Panc1 (cell line): ENCODE results near the gene TMEM129. TPM values are rescaled to one million over a fixed set of nuclear protein-coding genes. Genes with fewer than 3 reads are reported as not detected.

Source experiments
- ATAC-seq: fragments of 200-7000 bp; cut with Tn5 transposase; 2 replicates; pipeline ENCODE4 v1.9.1; 2020; ENCODE audit warnings: mild to moderate bottlenecking, moderate library complexity
- BruUV-seq: library from RNA; stranded (reverse); fragments of 400-500 nt; replicated peaks from 2 replicates; lab custom pipeline; 2021; lab: Mats Ljungman, UMichigan
- CTCF ChIA-PET: fragments of 300-600 bp; sonication (Branson Sonifier 250); formaldehyde crosslinking; loops from one replicate; lab custom pipeline; 2022; ENCODE audit warnings: antibody characterized with exemption; lab: Charles Lee
- POLR2A ChIA-PET: fragments of 300-600 bp; sonication (Branson Sonifier 250); formaldehyde crosslinking; loops from one replicate; lab custom pipeline; 2022; ENCODE audit warnings: antibody characterized with exemption; lab: Charles Lee
- DNase-seq: peaks from one replicate; pipeline ENCODE4 v3.0.0-alpha.2; 2010; ENCODE audit warnings: low read depth, low spot score
- H3K27ac ChIP-seq: 2 replicates; pipeline ENCODE4 v1.5.1; 2011; ENCODE audit warnings: mild to moderate bottlenecking, low read length, inconsistent platforms
- H3K27me3 ChIP-seq: fragments of 200-500 bp; sonication (Bioruptor generic); 2 replicates; pipeline ENCODE4 v1.6.0; 2014; ENCODE audit warnings: low read length, inconsistent platforms; ENCODE audit not compliant: control insufficient read depth, insufficient read depth
- H3K36me3 ChIP-seq: fragments of 200-500 bp; sonication (Bioruptor generic); 2 replicates; pipeline ENCODE4 v1.5.1; 2014; ENCODE audit warnings: inconsistent platforms, mild to moderate bottlenecking, low read length, moderate library complexity; ENCODE audit not compliant: control insufficient read depth, insufficient read depth
- H3K4me1 ChIP-seq: 2 replicates; pipeline ENCODE4 v1.5.1; 2011; ENCODE audit warnings: inconsistent platforms, mild to moderate bottlenecking, low read length, moderate library complexity; ENCODE audit not compliant: control insufficient read depth, insufficient read depth
- H3K4me3 ChIP-seq, 2 experiments: 2 replicates each; pipeline ENCODE4 v1.5.1; 2011 to 2012; ENCODE audit warnings: low read depth in 2 of 2, low read length in 2 of 2, mild to moderate bottlenecking in 2 of 2, inconsistent platforms in 1 of 2, moderate library complexity in 1 of 2
- H3K9me3 ChIP-seq: fragments of 200-500 bp; sonication (Bioruptor generic); 2 replicates; pipeline ENCODE4 v1.5.1; 2014; ENCODE audit warnings: low read depth, mild to moderate bottlenecking, inconsistent platforms, low read length, moderate library complexity; ENCODE audit not compliant: control insufficient read depth, insufficient read depth
- POLR2AphosphoS5 ChIP-seq: IDR thresholded peaks from 2 replicates; pipeline ENCODE4 v1.6.1; 2012; ENCODE audit warnings: mild to moderate bottlenecking, low read depth, low read length, moderate library complexity
- SIN3A ChIP-seq: IDR thresholded peaks from 2 replicates; pipeline ENCODE4 v1.6.1; 2012; ENCODE audit warnings: low read depth, mild to moderate bottlenecking, low read length, moderate library complexity, borderline replicate concordance; ENCODE audit not compliant: insufficient read depth
- TCF7L2 ChIP-seq: IDR thresholded peaks from 2 replicates; pipeline ENCODE4 v1.6.1; 2011; ENCODE audit warnings: mild to moderate bottlenecking, low read depth, low read length, inconsistent platforms
- in situ Hi-C: cut with HindIII; loops from 2 replicates; pipeline ENCODE4 v1.10.0; 2016; ENCODE audit warnings: low sequenced_read_pairs, low pct_unique_long_range_greater_than_20kb
- intact Hi-C: fragments of 100-400 bp; cut with micrococcal nuclease; formaldehyde crosslinking; loops from one replicate; pipeline ENCODE4 v1.10.0; 2022; ENCODE audit not compliant: unreplicated experiment
- total RNA-seq: library from RNA; stranded (reverse); gene quantifications from one replicate; pipeline ENCODE4 v1.2.1, GENCODE V29; 2021; ENCODE audit not compliant: unreplicated experiment
- TF ChIP-seq, protein P1 (sequence below), 2 experiments: IDR thresholded peaks; 2 replicates each; pipeline ENCODE4 v1.6.1; 2011 to 2012; ENCODE audit warnings: low read depth in 2 of 2, control low read depth in 1 of 2, low read length in 1 of 2, mild to moderate bottlenecking in 1 of 2, moderate library complexity in 1 of 2; ENCODE audit not compliant: insufficient read depth in 1 of 2
- TF ChIP-seq, protein P2 (sequence below): fragments of 450-650 bp; IDR thresholded peaks from 2 replicates; pipeline ENCODE4 v1.5.1; 2017; ENCODE audit warnings: mild to moderate bottlenecking

The TMEM129 gene
- total RNA-seq, 1 experiment from 2014 or later: 32.6 TPM

DNA sequence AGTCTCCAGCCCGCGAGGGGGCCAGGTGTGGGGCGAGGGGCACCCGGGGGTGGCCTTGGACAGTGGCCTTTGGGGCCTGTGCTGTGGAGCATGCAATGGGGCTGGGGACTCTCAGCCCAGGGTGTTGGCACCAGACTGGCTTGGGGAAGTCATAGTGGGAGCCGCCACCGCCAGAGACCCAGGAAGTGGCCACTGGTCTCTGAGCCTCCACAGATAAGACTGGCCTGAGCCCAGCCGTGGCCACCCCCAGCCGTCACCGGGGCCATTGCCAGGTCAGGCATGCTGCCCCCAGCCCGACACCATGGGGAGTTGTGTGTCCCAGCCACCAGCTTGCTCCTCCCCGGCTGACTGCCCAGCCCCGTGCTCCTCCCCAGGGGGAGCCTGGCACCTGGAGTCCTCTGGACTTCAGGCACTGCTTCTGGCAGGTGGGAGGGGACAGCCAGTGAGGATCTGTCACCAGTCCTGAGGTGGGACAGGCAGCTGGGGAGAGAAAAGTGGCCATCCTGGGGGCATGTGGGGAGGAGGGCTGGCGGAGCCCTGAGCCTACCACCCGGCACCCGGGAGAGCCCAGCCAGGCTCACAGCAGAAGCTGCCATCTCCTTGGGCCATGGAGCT is 32.7 kb upstream of the TMEM129 start:
- ATAC-seq (no peak), DNase-seq (no peak)
- BruUV-seq: no TSS peak
- Histone ChIP-seq H3K27ac (no peak overlapping the region), H3K4me1 (no peaks in the 10 kb centered on the region; the same call in 1 of the 2 replicates), H3K4me3 (no peak overlapping the region), H3K9me3 (no peaks in the 10 kb centered on the region), H3K27me3 (no peaks in the 10 kb centered on the region), H3K36me3 (no peaks in the 10 kb centered on the region)
- POLR2A ChIA-PET: no interaction called here
- CTCF ChIA-PET: interaction anchor here (1.3 kb wide), 1 partner anchor 55 kb away, joined by 3 read pairs; no protein-coding TSS in a partner anchor
- intact Hi-C loops: no loop called here
- in situ Hi-C loops: no loop called here
- TF ChIP-seq, protein P1, sequence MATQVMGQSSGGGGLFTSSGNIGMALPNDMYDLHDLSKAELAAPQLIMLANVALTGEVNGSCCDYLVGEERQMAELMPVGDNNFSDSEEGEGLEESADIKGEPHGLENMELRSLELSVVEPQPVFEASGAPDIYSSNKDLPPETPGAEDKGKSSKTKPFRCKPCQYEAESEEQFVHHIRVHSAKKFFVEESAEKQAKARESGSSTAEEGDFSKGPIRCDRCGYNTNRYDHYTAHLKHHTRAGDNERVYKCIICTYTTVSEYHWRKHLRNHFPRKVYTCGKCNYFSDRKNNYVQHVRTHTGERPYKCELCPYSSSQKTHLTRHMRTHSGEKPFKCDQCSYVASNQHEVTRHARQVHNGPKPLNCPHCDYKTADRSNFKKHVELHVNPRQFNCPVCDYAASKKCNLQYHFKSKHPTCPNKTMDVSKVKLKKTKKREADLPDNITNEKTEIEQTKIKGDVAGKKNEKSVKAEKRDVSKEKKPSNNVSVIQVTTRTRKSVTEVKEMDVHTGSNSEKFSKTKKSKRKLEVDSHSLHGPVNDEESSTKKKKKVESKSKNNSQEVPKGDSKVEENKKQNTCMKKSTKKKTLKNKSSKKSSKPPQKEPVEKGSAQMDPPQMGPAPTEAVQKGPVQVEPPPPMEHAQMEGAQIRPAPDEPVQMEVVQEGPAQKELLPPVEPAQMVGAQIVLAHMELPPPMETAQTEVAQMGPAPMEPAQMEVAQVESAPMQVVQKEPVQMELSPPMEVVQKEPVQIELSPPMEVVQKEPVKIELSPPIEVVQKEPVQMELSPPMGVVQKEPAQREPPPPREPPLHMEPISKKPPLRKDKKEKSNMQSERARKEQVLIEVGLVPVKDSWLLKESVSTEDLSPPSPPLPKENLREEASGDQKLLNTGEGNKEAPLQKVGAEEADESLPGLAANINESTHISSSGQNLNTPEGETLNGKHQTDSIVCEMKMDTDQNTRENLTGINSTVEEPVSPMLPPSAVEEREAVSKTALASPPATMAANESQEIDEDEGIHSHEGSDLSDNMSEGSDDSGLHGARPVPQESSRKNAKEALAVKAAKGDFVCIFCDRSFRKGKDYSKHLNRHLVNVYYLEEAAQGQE (IDR thresholded peaks at IDR 0.05; ENCODE audit: insufficient read depth in 1 of 2, low read depth in 2 of 2, low read length in 1 of 2): no peak
- no peak for TF ChIP-seq POLR2AphosphoS5
- no peak for TF ChIP-seq TCF7L2
- TF ChIP-seq SIN3A: no peak
- TF ChIP-seq, protein P2, sequence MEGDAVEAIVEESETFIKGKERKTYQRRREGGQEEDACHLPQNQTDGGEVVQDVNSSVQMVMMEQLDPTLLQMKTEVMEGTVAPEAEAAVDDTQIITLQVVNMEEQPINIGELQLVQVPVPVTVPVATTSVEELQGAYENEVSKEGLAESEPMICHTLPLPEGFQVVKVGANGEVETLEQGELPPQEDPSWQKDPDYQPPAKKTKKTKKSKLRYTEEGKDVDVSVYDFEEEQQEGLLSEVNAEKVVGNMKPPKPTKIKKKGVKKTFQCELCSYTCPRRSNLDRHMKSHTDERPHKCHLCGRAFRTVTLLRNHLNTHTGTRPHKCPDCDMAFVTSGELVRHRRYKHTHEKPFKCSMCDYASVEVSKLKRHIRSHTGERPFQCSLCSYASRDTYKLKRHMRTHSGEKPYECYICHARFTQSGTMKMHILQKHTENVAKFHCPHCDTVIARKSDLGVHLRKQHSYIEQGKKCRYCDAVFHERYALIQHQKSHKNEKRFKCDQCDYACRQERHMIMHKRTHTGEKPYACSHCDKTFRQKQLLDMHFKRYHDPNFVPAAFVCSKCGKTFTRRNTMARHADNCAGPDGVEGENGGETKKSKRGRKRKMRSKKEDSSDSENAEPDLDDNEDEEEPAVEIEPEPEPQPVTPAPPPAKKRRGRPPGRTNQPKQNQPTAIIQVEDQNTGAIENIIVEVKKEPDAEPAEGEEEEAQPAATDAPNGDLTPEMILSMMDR: no peak

DNA sequence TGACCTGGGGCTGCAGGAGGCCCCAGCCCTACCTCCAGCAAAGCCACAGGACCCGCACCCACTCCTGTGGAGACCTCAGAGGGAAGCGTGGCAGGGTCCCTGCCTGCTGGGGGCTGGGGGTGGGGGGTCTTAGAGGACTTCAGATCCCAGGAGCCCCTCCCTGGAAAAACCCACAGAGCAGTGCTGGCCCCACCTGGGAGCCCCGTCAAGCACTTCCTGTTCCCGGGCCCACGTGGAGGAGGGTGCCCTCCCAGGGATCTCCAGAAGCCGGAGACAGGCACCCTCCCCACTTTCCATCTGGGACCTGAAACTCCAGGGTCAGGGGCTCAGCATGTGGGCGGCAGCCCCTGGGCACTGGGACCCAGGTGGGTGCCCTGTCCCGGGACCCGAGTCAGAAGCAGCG is 32.2 kb upstream of the TMEM129 start:
- ATAC-seq (no peak), DNase-seq (no peak)
- Histone ChIP-seq H3K9me3 (no peaks in the 10 kb centered on the region), H3K4me3 (no peak overlapping the region), H3K27me3 (no peaks in the 10 kb centered on the region), H3K27ac (no peak overlapping the region), H3K36me3 (no peaks in the 10 kb centered on the region), H3K4me1 (no peaks in the 10 kb centered on the region; the same call in 1 of the 2 replicates)
- ChIA-PET CTCF (no interaction called here), POLR2A (no interaction called here)
- BruUV-seq: no TSS peak
- in situ Hi-C loops: no loop called here
- no peak for TF ChIP-seq TCF7L2
- TF ChIP-seq, protein P2: no peak
- TF ChIP-seq, protein P1 (IDR thresholded peaks at IDR 0.05; ENCODE audit: insufficient read depth in 1 of 2, low read depth in 2 of 2, low read length in 1 of 2): no peak
- no peak for TF ChIP-seq POLR2AphosphoS5
- no peak for TF ChIP-seq SIN3A
- intact Hi-C loops: no loop called here
